ENCODE measurements around the gene HEXD. TPM values are rescaled to one million over a fixed set of nuclear protein-coding genes. Genes with fewer than 3 reads are reported as not detected.

Gene HEXD
- total and polyA plus RNA-seq, 2 donors (not counting 3 experiments of a cell fraction or from before 2014, with no cell fraction given) = 12.9 to 18.6 TPM

DNA sequence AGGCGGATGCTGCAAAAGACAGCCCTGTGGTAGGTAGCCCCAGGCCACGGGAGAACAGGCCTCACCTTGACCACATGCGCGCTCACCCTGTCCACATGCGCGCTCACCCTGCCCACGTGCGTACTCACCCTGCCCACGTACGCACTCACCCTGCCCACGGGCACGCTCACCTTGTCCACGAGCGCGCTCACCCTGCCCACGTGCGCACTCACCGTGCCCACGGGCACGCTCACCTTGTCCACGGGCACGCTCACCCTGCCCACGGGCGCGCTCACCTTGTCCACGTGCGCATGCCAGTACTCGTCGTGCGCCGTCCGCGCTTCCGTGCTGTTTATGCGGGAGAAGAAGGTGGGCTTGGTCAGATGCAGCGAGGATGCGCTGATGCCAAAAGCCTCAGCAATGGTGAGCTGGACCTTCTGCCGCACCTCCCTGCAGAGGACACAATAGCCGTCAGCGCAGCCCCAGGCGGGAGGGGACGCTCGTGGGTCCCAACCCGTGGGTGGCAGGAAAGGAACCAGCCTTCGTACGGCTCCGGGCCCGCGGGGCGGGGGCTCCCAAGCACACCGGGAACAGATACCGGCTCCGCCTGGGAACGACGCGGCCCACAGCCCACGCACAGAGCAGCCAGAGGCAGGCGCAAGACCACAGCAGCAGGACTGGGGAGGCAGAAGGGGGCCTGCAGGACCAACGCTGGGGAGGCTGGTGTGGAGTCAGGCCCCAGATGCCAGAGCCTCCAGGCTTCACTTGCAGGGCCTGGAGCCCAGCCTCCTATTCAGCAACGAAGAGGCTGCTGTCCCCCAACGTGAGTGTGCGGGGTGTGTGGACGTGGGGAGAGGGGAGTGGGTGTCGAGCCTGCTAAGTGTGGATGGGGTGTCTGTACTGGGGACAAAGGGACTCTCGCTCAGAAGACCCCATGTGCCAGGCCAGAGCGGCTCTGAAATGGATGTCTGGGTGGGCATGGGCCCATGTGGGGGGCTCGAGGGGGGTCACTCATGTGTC is 14.2 kb upstream of the HEXD start:
- Histone ChIP-seq H3K79me2 (ENCODE audit: control insufficient read depth, insufficient read depth, low read length) (no peaks in the 10 kb centered on the region), H3K9me3 (replicated peaks; ENCODE audit: control insufficient read depth, insufficient read depth, low read length) (no peaks in the 10 kb centered on the region), H4K20me1 (replicated peaks; ENCODE audit: control insufficient read depth, extremely low read depth, insufficient read depth, low read length) (no peaks in the 10 kb centered on the region), H3K27ac (ENCODE audit: insufficient read depth, low read depth, low read length) (no peak overlapping the region), H3K27me3 (ENCODE audit: control insufficient read depth in 2 of 2, insufficient read depth in 2 of 2, low read length in 2 of 2) (no peaks in the 10 kb centered on the region), H2AFZ (ENCODE audit: low read depth, low read length) (no peak overlapping the region), H3K36me3 (ENCODE audit: control insufficient read depth in 2 of 2, extremely low read depth in 1 of 2, insufficient read depth in 2 of 2, low read length in 2 of 2) (no peaks in the 10 kb centered on the region), H3K4me3 (replicated peaks in 1 of 3; ENCODE audit: insufficient read depth in 1 of 3, low read depth in 1 of 3, low read length in 3 of 3) (no peak overlapping the region), H3K4me1 (ENCODE audit: control insufficient read depth, extremely low read depth, insufficient read depth, low read length) (no peaks in the 10 kb centered on the region), H3K4me2 (ENCODE audit: insufficient read depth, low read length) (no peak overlapping the region), H3K9me1 (replicated peaks; ENCODE audit: control insufficient read depth, extremely low read depth, insufficient read depth, low read length) (no peaks in the 10 kb centered on the region), H3K9ac (replicated peaks; ENCODE audit: extremely low read depth, insufficient read depth, low read length) (no peak overlapping the region)
- TF ChIP-seq POLR2A (IDR thresholded peaks at IDR 0.05; ENCODE audit: low read depth, low read length) (no peak), GATA2 (IDR thresholded peaks at IDR 0.05; ENCODE audit: insufficient read depth, insufficient read length, low read depth, low read length) (no peak), JUN (IDR thresholded peaks at IDR 0.05; ENCODE audit: borderline replicate concordance, insufficient read depth, insufficient read length, low read depth) (no peak), CTCF (IDR thresholded peaks at IDR 0.05; ENCODE audit: extremely low read depth in 1 of 2, insufficient read depth in 1 of 2, low read depth in 1 of 2, low read length in 2 of 2) (no peak), MYC (IDR thresholded peaks at IDR 0.05; ENCODE audit: low read depth, low read length) (no peak), EZH2 (IDR thresholded peaks at IDR 0.05; ENCODE audit: borderline replicate concordance, low read depth, low read length, severe bottlenecking) (no peak), POLR2AphosphoS5 (IDR thresholded peaks at IDR 0.05; ENCODE audit: insufficient read depth, low read depth, low read length) (no peak), FOS (IDR thresholded peaks at IDR 0.05; ENCODE audit: borderline replicate concordance, insufficient read depth, low read length) (no peak)
- TF ChIP-seq, protein P1, sequence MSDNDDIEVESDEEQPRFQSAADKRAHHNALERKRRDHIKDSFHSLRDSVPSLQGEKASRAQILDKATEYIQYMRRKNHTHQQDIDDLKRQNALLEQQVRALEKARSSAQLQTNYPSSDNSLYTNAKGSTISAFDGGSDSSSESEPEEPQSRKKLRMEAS (IDR thresholded peaks at IDR 0.05; ENCODE audit: insufficient read depth, insufficient read length) = no peak
- intact Hi-C loops (cut with micrococcal nuclease) = no loop called here
- FAIRE-seq (no peak), DNase-seq (ENCODE audit: low read depth, low spot score) (no peak)
- no TSS peak for BruUV-seq (replicated peaks)
- dilution Hi-C loops (cut with MboI; ENCODE audit: extremely low pct_ligation_motif_present, low sequenced_read_pairs) = no loop called here
- ChIA-PET POLR2A (no interaction called here), CTCF (interaction anchor here (0.7 kb wide), 1 partner anchor 365 kb away, joined by 3 read pairs; no protein-coding TSS in a partner anchor)

Measured in endothelial cell of umbilical vein (primary cell).